ENCODE results near the gene RASSF4. TPM values are rescaled to one million over a fixed set of nuclear protein-coding genes. Genes with fewer than 3 reads are reported as not detected.
A peak's percentile ranks its signal among the peaks of the same experiment; 100 is the strongest.

Gene RASSF4
- total RNA-seq, 1 donor from 2014 or later: 83.0 TPM

DNA sequence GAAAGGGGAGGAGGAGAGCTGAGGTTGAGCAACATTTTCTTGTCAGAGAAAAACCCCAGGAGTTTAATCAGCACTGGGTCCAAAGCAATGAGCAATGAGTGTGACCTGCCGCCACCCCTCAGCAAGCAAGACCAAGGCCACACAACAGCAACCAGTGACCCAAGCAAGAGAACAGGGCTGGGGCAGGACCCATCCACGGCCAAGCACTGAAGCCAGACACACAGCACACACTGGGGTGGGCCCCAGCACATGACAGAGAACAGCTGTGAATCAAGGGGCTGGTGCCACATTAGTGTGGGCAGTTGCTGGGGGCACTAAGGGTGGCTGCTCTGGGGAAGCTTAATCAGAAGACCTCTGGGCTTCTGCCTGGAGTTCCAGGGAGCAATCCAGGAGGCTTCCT lies 32.2 kb upstream of the RASSF4 start:
- Histone ChIP-seq H4K20me1 (ENCODE audit: insufficient read depth, low read length) (no peaks in the 10 kb centered on the region), H2AFZ (ENCODE audit: low read depth, low read length) (no peak overlapping the region), H3K9ac (ENCODE audit: low read length) (no peak overlapping the region), H3K27me3 (ENCODE audit: insufficient read depth, low read length) (peaks cover 3% of the 10 kb centered on the region), H3K9me3 (ENCODE audit: insufficient read depth, low read depth, low read length) (no peaks in the 10 kb centered on the region), H3K4me1 (ENCODE audit: insufficient read depth, low read length) (no peaks in the 10 kb centered on the region), H3K4me2 (ENCODE audit: low read length) (no peak overlapping the region), H3K27ac (ENCODE audit: low read depth, low read length) (no peak overlapping the region), H3K4me3 (ENCODE audit: insufficient read depth, low read depth, low read length) (no peak overlapping the region), H3K36me3 (ENCODE audit: insufficient read depth, low read length) (no peaks in the 10 kb centered on the region), H3K79me2 (ENCODE audit: insufficient read depth, low read length) (no peaks in the 10 kb centered on the region)
- TF ChIP-seq, protein P1, sequence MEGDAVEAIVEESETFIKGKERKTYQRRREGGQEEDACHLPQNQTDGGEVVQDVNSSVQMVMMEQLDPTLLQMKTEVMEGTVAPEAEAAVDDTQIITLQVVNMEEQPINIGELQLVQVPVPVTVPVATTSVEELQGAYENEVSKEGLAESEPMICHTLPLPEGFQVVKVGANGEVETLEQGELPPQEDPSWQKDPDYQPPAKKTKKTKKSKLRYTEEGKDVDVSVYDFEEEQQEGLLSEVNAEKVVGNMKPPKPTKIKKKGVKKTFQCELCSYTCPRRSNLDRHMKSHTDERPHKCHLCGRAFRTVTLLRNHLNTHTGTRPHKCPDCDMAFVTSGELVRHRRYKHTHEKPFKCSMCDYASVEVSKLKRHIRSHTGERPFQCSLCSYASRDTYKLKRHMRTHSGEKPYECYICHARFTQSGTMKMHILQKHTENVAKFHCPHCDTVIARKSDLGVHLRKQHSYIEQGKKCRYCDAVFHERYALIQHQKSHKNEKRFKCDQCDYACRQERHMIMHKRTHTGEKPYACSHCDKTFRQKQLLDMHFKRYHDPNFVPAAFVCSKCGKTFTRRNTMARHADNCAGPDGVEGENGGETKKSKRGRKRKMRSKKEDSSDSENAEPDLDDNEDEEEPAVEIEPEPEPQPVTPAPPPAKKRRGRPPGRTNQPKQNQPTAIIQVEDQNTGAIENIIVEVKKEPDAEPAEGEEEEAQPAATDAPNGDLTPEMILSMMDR (IDR thresholded peaks at IDR 0.05; ENCODE audit: insufficient read depth, low read depth, low read length): no peak
- TF ChIP-seq EZH2 (IDR thresholded peaks at IDR 0.05; ENCODE audit: insufficient read depth, low read length): no peak
- H3K36me3 Mint-ChIP-seq (ENCODE audit: low read depth, unreplicated experiment): no peaks in the 10 kb centered on the region
- peaks cover 28% of the 10 kb centered on the region for H3K27me3 Mint-ChIP-seq (ENCODE audit: low read depth, unreplicated experiment)
- DNase-seq (ENCODE audit: low read depth) (peak; percentile 39), FAIRE-seq (no peak)
- H3K9me3 Mint-ChIP-seq (ENCODE audit: unreplicated experiment): peaks cover 10% of the 10 kb centered on the region
- H3K27ac Mint-ChIP-seq (ENCODE audit: unreplicated experiment): no peak overlapping the region
- no peaks in the 10 kb centered on the region for H3K4me1 Mint-ChIP-seq (ENCODE audit: low read depth, unreplicated experiment)
- no peak overlapping the region for H3K4me3 Mint-ChIP-seq (ENCODE audit: unreplicated experiment)

- no peaks in the 10 kb centered on the region for H3K36me3 ChIP-seq (ENCODE audit: insufficient read depth, low read length)
- peaks cover under 1% of the 10 kb centered on the region for H3K27me3 ChIP-seq (ENCODE audit: insufficient read depth, low read length)
- no peaks in the 10 kb centered on the region for H3K79me2 ChIP-seq (ENCODE audit: insufficient read depth, low read length)
- no peaks in the 10 kb centered on the region for H3K9me3 ChIP-seq (ENCODE audit: insufficient read depth, low read depth, low read length)
- peaks cover 7% of the 10 kb centered on the region for H3K9me3 Mint-ChIP-seq (ENCODE audit: unreplicated experiment)
- no peaks in the 10 kb centered on the region for H3K4me1 Mint-ChIP-seq (ENCODE audit: low read depth, unreplicated experiment)
- no peak overlapping the region for H2AFZ ChIP-seq (ENCODE audit: low read depth, low read length)
- FAIRE-seq (no peak), DNase-seq (ENCODE audit: low read depth) (no peak)
- no peak overlapping the region for H3K4me2 ChIP-seq (ENCODE audit: low read length)
- TF ChIP-seq, protein P1 (IDR thresholded peaks at IDR 0.05; ENCODE audit: insufficient read depth, low read depth, low read length): no peak
- no peak for TF ChIP-seq EZH2 (IDR thresholded peaks at IDR 0.05; ENCODE audit: insufficient read depth, low read length)
- H3K9ac ChIP-seq (ENCODE audit: low read length): no peak overlapping the region
- no peak overlapping the region for H3K4me3 Mint-ChIP-seq (ENCODE audit: unreplicated experiment)
- H4K20me1 ChIP-seq (ENCODE audit: insufficient read depth, low read length): no peaks in the 10 kb centered on the region
- no peaks in the 10 kb centered on the region for H3K4me1 ChIP-seq (ENCODE audit: insufficient read depth, low read length)
- H3K27ac Mint-ChIP-seq (ENCODE audit: unreplicated experiment): no peak overlapping the region
- no peak overlapping the region for H3K27ac ChIP-seq (ENCODE audit: low read depth, low read length)
- H3K36me3 Mint-ChIP-seq (ENCODE audit: low read depth, unreplicated experiment): no peaks in the 10 kb centered on the region
- peaks cover 24% of the 10 kb centered on the region for H3K27me3 Mint-ChIP-seq (ENCODE audit: low read depth, unreplicated experiment)
- H3K4me3 ChIP-seq (ENCODE audit: insufficient read depth, low read depth, low read length): no peak overlapping the region
These were observed 31.1 kb upstream of the RASSF4 start for GRCh38 chr10:44928462-44928861.

- H3K27me3 Mint-ChIP-seq (ENCODE audit: low read depth, unreplicated experiment): peaks cover 16% of the 10 kb centered on the region
- no peak for FAIRE-seq
- H3K9me3 Mint-ChIP-seq (ENCODE audit: unreplicated experiment): peaks cover 7% of the 10 kb centered on the region
- no peak overlapping the region for H3K4me3 Mint-ChIP-seq (ENCODE audit: unreplicated experiment)
- H2AFZ ChIP-seq (ENCODE audit: low read depth, low read length): no peak overlapping the region
- H3K27ac ChIP-seq (ENCODE audit: low read depth, low read length): no peak overlapping the region
- H3K4me2 ChIP-seq (ENCODE audit: low read length): no peak overlapping the region
- H3K27ac Mint-ChIP-seq (ENCODE audit: unreplicated experiment): no peak overlapping the region
- no peaks in the 10 kb centered on the region for H3K27me3 ChIP-seq (ENCODE audit: insufficient read depth, low read length)
- no peaks in the 10 kb centered on the region for H3K36me3 ChIP-seq (ENCODE audit: insufficient read depth, low read length)
- peaks cover 8% of the 10 kb centered on the region for H3K4me1 Mint-ChIP-seq (ENCODE audit: low read depth, unreplicated experiment)
- no peak overlapping the region for H3K9ac ChIP-seq (ENCODE audit: low read length)
- no peak overlapping the region for H3K4me3 ChIP-seq (ENCODE audit: insufficient read depth, low read depth, low read length)
- DNase-seq (ENCODE audit: low read depth): no peak
- no peaks in the 10 kb centered on the region for H3K9me3 ChIP-seq (ENCODE audit: insufficient read depth, low read depth, low read length)
- H3K36me3 Mint-ChIP-seq (ENCODE audit: low read depth, unreplicated experiment): no peaks in the 10 kb centered on the region
- H4K20me1 ChIP-seq (ENCODE audit: insufficient read depth, low read length): no peaks in the 10 kb centered on the region
- no peaks in the 10 kb centered on the region for H3K4me1 ChIP-seq (ENCODE audit: insufficient read depth, low read length)
- no peak for TF ChIP-seq EZH2 (IDR thresholded peaks at IDR 0.05; ENCODE audit: insufficient read depth, low read length)
- TF ChIP-seq, protein P1 (IDR thresholded peaks at IDR 0.05; ENCODE audit: insufficient read depth, low read depth, low read length): no peak
- no peaks in the 10 kb centered on the region for H3K79me2 ChIP-seq (ENCODE audit: insufficient read depth, low read length)
These were observed 30.0 kb upstream of the RASSF4 start for GRCh38 chr10:44929356-44930255.

Measured in astrocyte (in vitro differentiated cells and primary cell).